ENCODE measurements around the gene ACIN1. TPM values are rescaled to one million over a fixed set of nuclear protein-coding genes. Genes with fewer than 3 reads are reported as not detected.

The ACIN1 gene
- total and polyA plus RNA-seq, 2 of the 8 experiments (the other 6 are each of a cell fraction or from before 2014, with no cell fraction given): 132 to 233 TPM

- TF ChIP-seq TAF7 (optimal IDR thresholded peaks at IDR 0.05; ENCODE audit: borderline replicate concordance, low read depth, low read length) (peak; percentile 75), POLR2AphosphoS5 (IDR thresholded peaks at IDR 0.05; ENCODE audit: low read depth, low read length) (peak; percentile 19), TAF1 (IDR thresholded peaks at IDR 0.05; ENCODE audit: low read depth, low read length) (peak; percentile 57), ZNF274 (IDR thresholded peaks at IDR 0.05; ENCODE audit: borderline replicate concordance, extremely low read depth, low read length) (no peak), CREB1 (IDR thresholded peaks at IDR 0.05) (0 out of 2 replicates have a peak, but pooled peaks have one; percentile 24), RFX5 (IDR thresholded peaks at IDR 0.05; ENCODE audit: borderline replicate concordance, low read depth, low read length) (no peak), SP1 (IDR thresholded peaks at IDR 0.05; ENCODE audit: low read depth, low read length) (peak; percentile 31; the same call in 1 of the 2 replicates)
Measured at GRCh38 chr14:23095196-23096108, 516 bp upstream of the ACIN1 start, which contains the start of gene C14orf119 (continued).
